Measurements from ENCODE around the gene MMRN2.

- TF ChIP-seq CTCF (IDR thresholded peaks at IDR 0.05) (no peak), POLR2A (IDR thresholded peaks at IDR 0.05) (no peak)
These were observed 39.4 kb downstream of the MMRN2 start for GRCh38 chr10:86918022-86918471.

All from body of pancreas (tissue), 4 donors.